ENCODE results near the gene ZIC4.

ZIC4 gene

DNA sequence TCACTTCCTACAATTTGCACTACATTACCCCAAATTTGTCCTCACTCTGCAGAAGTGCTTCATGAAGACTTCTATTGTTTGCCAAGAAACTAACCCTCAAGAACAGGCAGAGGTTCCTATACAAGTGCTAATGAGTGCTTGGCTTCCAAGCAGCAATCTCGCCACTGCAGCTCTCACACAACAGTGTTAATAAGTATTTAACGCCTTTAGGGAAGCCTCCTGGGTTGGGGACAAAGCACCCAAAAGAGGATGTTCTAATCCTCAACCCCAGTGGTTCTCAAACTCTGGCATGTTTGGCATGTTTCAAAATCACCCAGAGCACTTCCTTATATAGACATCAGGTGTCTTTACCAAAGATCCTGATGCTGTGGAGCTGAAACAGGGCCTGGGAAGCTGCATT is 64.6 kb downstream of the ZIC4 start:
- DNase-seq: no peak

DNA sequence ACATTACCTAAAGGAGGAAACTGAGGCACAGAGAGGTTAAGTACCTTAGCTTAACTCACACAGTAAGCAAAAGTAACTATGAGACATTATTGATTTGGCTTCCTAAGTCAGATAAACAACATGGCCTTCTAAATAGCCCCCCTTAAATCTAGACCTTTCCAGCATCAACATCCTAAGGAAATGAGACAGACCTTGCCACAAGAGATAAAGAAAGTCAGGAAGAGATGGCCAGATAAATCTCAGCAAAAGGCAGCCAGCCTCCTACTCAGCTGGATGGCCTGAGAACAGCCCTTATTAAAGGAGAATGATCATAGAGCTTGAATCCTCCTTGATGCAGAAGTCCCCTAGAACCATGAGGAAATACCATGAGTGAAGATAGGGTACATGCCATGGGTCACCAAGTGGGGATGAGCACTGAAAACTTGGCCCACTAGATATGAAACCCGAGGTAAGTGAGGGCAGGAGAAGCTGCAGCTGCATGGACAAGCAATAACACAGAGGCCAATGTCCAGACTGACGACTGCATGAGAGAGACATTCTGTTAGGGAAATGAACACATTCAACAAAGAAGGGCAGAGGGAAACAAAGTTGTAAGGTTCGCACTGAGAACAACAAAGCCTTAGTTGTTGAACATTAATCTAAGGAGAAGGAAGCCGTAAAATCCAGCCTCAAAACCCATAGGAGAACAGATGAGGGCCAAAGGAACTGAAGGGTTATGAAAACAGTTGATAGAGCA is 69.6 kb downstream of the ZIC4 start:
- DNase-seq: no peak

Data from HCEC 1CT (cell line).